ENCODE results near the gene TMEM163. TPM values are rescaled to one million over a fixed set of nuclear protein-coding genes. Genes with fewer than 3 reads are reported as not detected.

Gene TMEM163
- total and polyA plus RNA-seq, 12 donors, result 0.16 to 1.7 (median 0.37) TPM

DNA sequence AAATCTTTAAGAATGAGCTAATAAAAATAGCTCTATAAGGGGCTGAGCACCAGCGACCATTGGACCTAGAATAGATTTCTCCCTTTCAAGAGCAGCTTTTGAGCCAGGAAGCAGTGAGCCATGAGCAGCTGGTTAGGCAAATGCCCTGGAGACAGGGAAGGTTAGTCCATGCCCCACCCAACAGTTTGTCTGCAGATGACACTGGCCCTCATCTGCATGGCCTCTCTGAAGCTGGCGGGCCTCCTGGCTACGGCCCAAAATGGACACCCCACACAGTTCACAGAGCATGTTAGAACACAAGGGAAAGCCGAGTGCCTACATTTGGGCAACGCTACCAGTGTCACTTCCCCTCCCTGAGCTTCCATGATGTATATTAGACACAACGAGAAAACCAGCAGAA, 263.9 kb downstream of the TMEM163 start:
- TF ChIP-seq, protein P1, sequence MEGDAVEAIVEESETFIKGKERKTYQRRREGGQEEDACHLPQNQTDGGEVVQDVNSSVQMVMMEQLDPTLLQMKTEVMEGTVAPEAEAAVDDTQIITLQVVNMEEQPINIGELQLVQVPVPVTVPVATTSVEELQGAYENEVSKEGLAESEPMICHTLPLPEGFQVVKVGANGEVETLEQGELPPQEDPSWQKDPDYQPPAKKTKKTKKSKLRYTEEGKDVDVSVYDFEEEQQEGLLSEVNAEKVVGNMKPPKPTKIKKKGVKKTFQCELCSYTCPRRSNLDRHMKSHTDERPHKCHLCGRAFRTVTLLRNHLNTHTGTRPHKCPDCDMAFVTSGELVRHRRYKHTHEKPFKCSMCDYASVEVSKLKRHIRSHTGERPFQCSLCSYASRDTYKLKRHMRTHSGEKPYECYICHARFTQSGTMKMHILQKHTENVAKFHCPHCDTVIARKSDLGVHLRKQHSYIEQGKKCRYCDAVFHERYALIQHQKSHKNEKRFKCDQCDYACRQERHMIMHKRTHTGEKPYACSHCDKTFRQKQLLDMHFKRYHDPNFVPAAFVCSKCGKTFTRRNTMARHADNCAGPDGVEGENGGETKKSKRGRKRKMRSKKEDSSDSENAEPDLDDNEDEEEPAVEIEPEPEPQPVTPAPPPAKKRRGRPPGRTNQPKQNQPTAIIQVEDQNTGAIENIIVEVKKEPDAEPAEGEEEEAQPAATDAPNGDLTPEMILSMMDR (IDR thresholded peaks at IDR 0.05), result no peak
- Histone ChIP-seq H3K9me3 (no peaks in the 10 kb centered on the region), H3K27me3 (no peaks in the 10 kb centered on the region), H3K36me3 (peaks cover 0 to 29% (median 0%) of the 10 kb centered on the region in 9 donors), H3K4me3 (no peak overlapping the region), H3K27ac (no peak overlapping the region), H3K4me1 (peaks cover 0 to 16% (median 0%) of the 10 kb centered on the region in 9 donors)
- DNase-seq, result no peak
- ATAC-seq, result peak in 1 of 8 donors; percentile 15
- 66 to 71% methylated on average over 6 of the region's 6 CpGs for WGBS, 2 donors
- intact Hi-C loops (cut with DNase I), result loop anchor here in 4 of 10 donors (5.0 to 10.0 kb wide), 4 partner anchors 338 to 570 kb away; no protein-coding TSS in a partner anchor

GRCh38 chr2:134454426-134454825, 264.4 kb downstream of the TMEM163 start:
- Histone ChIP-seq H3K27ac (no peak overlapping the region), H3K36me3 (peaks cover 0 to 34% (median 0%) of the 10 kb centered on the region in 9 donors), H3K4me3 (no peak overlapping the region), H3K27me3 (no peaks in the 10 kb centered on the region), H3K4me1 (peaks cover 0 to 16% (median 0%) of the 10 kb centered on the region in 9 donors), H3K9me3 (no peaks in the 10 kb centered on the region)
- intact Hi-C loops (cut with DNase I), result loop anchor here in 4 of 10 donors (5.0 to 10.0 kb wide), 4 partner anchors 337 to 570 kb away; no protein-coding TSS in a partner anchor
- 70 to 76% methylated on average over 8 of the region's 8 CpGs for WGBS, 2 donors
- TF ChIP-seq, protein P1 (IDR thresholded peaks at IDR 0.05), result no peak
- no peak for DNase-seq
- ATAC-seq, result no peak

GRCh38 chr2:134453973-134454372, 264.8 kb downstream of the TMEM163 start:
- intact Hi-C loops (cut with DNase I), result loop anchor here in 4 of 10 donors (5.0 to 10.0 kb wide), 4 partner anchors 337 to 569 kb away; no protein-coding TSS in a partner anchor
- H3K4me1 ChIP-seq, result peaks cover 0 to 16% (median 0%) of the 10 kb centered on the region in 9 donors
- ATAC-seq (peak in 1 of 8 donors; percentile 18), DNase-seq (no peak)
- H3K27me3 ChIP-seq, result no peaks in the 10 kb centered on the region
- TF ChIP-seq, protein P1 (IDR thresholded peaks at IDR 0.05), result no peak
- H3K9me3 ChIP-seq, result no peaks in the 10 kb centered on the region
- 73 to 76% methylated on average over 10 of the region's 10 CpGs for WGBS, 2 donors
- peaks cover 0 to 39% (median 2%) of the 10 kb centered on the region in 9 donors for H3K36me3 ChIP-seq
- H3K27ac ChIP-seq, result no peak overlapping the region
- H3K4me3 ChIP-seq, result no peak overlapping the region

DNA sequence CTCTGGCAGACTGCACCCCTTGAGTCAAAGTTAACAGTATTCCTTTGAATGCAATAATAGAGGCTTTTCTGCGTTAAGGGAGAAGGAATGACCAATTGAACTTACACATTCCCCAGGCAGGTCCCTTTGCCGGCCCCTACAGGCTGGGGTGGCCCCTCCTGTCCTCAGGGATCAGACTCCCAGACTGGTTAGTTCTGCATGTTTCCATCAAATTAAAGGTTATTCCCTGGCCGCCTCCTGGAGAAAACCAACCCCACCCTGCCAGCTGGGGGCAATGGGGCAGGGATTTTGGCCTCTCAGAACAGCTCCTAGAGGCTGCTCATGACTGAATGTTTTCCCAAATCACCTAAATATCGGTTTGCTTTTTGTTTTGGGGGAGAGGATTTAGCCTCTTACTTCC, 265.3 kb downstream of the TMEM163 start:
- Histone ChIP-seq H3K27me3 (no peaks in the 10 kb centered on the region), H3K4me3 (no peak overlapping the region), H3K27ac (no peak overlapping the region), H3K36me3 (peaks cover 0 to 44% (median 7%) of the 10 kb centered on the region in 9 donors), H3K4me1 (peaks cover 0 to 16% (median 0%) of the 10 kb centered on the region in 9 donors), H3K9me3 (no peaks in the 10 kb centered on the region)
- TF ChIP-seq, protein P1 (IDR thresholded peaks at IDR 0.05), result no peak
- WGBS, 2 donors, result 77 to 87% methylated on average over 4 of the region's 4 CpGs
- DNase-seq (no peak), ATAC-seq (no peak)
- intact Hi-C loops (cut with DNase I), result loop anchor here in 4 of 10 donors (5.0 to 10.0 kb wide), 4 partner anchors 336 to 569 kb away; no protein-coding TSS in a partner anchor

Data from heart right ventricle (tissue), 16 donors.